ENCODE results near the gene GLIPR2.
A peak's percentile ranks its signal among the peaks of the same experiment; 100 is the strongest.

Gene GLIPR2

GRCh38 chr9:36148311-36149051 is 11.9 kb downstream of the GLIPR2 start:
- peak overlapping the region; percentile 97 for H3K27ac ChIP-seq (ENCODE audit: low read length, poor library complexity, severe bottlenecking)
- H2BK12ac ChIP-seq (ENCODE audit: low read length in 2 of 2) = peak overlapping the region; percentile 71 to 89
- H3K4ac ChIP-seq (ENCODE audit: low read depth in 1 of 2, low read length in 2 of 2) = peak overlapping the region in 1 of 2 experiments; percentile 51
- H2BK5ac ChIP-seq (ENCODE audit: low read depth, low read length, poor library complexity, severe bottlenecking) = peak overlapping the region; percentile 66
- H3K23ac ChIP-seq (ENCODE audit: low read length in 2 of 2) = no peak overlapping the region
- H3K36me3 ChIP-seq (ENCODE audit: control insufficient read depth in 1 of 2, insufficient read depth in 2 of 2, low read depth in 1 of 2, low read length in 2 of 2) = peaks cover 20 to 36% of the 10 kb centered on the region in 2 experiments
- H3K9ac ChIP-seq (ENCODE audit: low read length) = peak overlapping the region; percentile 37
- H4K91ac ChIP-seq (ENCODE audit: low read length) = peak overlapping the region; percentile 84
- peak; percentile 99 for DNase-seq
- no peak overlapping the region for H2AFZ ChIP-seq (ENCODE audit: low read depth, low read length)
- H3K79me1 ChIP-seq (replicated peaks; ENCODE audit: low read length, poor library complexity, severe bottlenecking) = peaks cover 10% of the 10 kb centered on the region
- peak overlapping the region; percentile 70 to 79 for H3K18ac ChIP-seq (ENCODE audit: low read depth in 1 of 2, low read length in 2 of 2)
- WGBS = 48% methylated on average over 12 of the region's 14 CpGs
- peak overlapping the region; percentile 57 for H3K4me2 ChIP-seq (ENCODE audit: low read length, poor library complexity, severe bottlenecking)
- no peak overlapping the region for H2BK120ac ChIP-seq (ENCODE audit: low read depth, low read length)
- H3K9me3 ChIP-seq (ENCODE audit: control insufficient read depth, low read length) = peaks cover 6% of the 10 kb centered on the region
- peak overlapping the region in 1 of 2 experiments; percentile 20 for H3K4me3 ChIP-seq (ENCODE audit: insufficient read depth in 1 of 2, low read depth in 1 of 2, low read length in 2 of 2)
- H3K4me1 ChIP-seq (ENCODE audit: control insufficient read depth, insufficient read depth, low read depth, low read length) = peaks cover 31% of the 10 kb centered on the region
- H2BK15ac ChIP-seq (ENCODE audit: low read depth, poor library complexity, severe bottlenecking) = peak overlapping the region; percentile 80
- H3K14ac ChIP-seq (ENCODE audit: low read length in 2 of 2) = peak overlapping the region in 1 of 2 experiments; percentile 35
- no peaks in the 10 kb centered on the region for H3K27me3 ChIP-seq (ENCODE audit: control insufficient read depth in 1 of 2, insufficient read depth in 1 of 2, low read length in 2 of 2)
- H2AK5ac ChIP-seq (ENCODE audit: low read length, severe bottlenecking) = peak overlapping the region; percentile 72
- H4K8ac ChIP-seq (ENCODE audit: low read length) = no peak overlapping the region

GRCh38 chr9:36149197-36149596 is 12.7 kb downstream of the GLIPR2 start:
- Histone ChIP-seq H4K8ac (ENCODE audit: low read length) (peak overlapping the region; percentile 59), H3K18ac (ENCODE audit: low read depth in 1 of 2, low read length in 2 of 2) (peak overlapping the region; percentile 77 to 89), H2AFZ (ENCODE audit: low read depth, low read length) (no peak overlapping the region), H3K9me3 (ENCODE audit: control insufficient read depth, low read length) (peaks cover 6% of the 10 kb centered on the region), H2BK15ac (ENCODE audit: low read depth, poor library complexity, severe bottlenecking) (peak overlapping the region; percentile 82), H3K23ac (ENCODE audit: low read length in 2 of 2) (no peak overlapping the region), H3K14ac (ENCODE audit: low read length in 2 of 2) (peak overlapping the region in 1 of 2 experiments; percentile 62), H3K4me1 (ENCODE audit: control insufficient read depth, insufficient read depth, low read depth, low read length) (peaks cover 33% of the 10 kb centered on the region), H3K9ac (ENCODE audit: low read length) (peak overlapping the region; percentile 37), H2BK120ac (ENCODE audit: low read depth, low read length) (peak overlapping the region; percentile 91), H4K91ac (ENCODE audit: low read length) (peak overlapping the region; percentile 85), H3K36me3 (ENCODE audit: control insufficient read depth in 1 of 2, insufficient read depth in 2 of 2, low read depth in 1 of 2, low read length in 2 of 2) (peaks cover 20 to 36% of the 10 kb centered on the region in 2 experiments), H2AK5ac (ENCODE audit: low read length, severe bottlenecking) (peak overlapping the region; percentile 40), H2BK12ac (ENCODE audit: low read length in 2 of 2) (peak overlapping the region; percentile 32 to 94), H3K27me3 (ENCODE audit: control insufficient read depth in 1 of 2, insufficient read depth in 1 of 2, low read length in 2 of 2) (no peaks in the 10 kb centered on the region), H3K27ac (ENCODE audit: low read length, poor library complexity, severe bottlenecking) (peak overlapping the region; percentile 97), H2BK5ac (ENCODE audit: low read depth, low read length, poor library complexity, severe bottlenecking) (peak overlapping the region; percentile 80), H3K4ac (ENCODE audit: low read depth in 1 of 2, low read length in 2 of 2) (peak overlapping the region; percentile 7 to 12), H3K4me2 (ENCODE audit: low read length, poor library complexity, severe bottlenecking) (peak overlapping the region; percentile 57), H3K79me1 (replicated peaks; ENCODE audit: low read length, poor library complexity, severe bottlenecking) (peaks cover 9% of the 10 kb centered on the region), H3K4me3 (ENCODE audit: insufficient read depth in 1 of 2, low read depth in 1 of 2, low read length in 2 of 2) (peak overlapping the region in 1 of 2 experiments; percentile 7)
- peak; percentile 92 for DNase-seq
- WGBS = 67% methylated on average over 4 of the region's 4 CpGs

GRCh38 chr9:36150574-36151315 is 14.2 kb downstream of the GLIPR2 start:
- Histone ChIP-seq H3K27ac (ENCODE audit: low read length, poor library complexity, severe bottlenecking) (no peak overlapping the region), H2AK5ac (ENCODE audit: low read length, severe bottlenecking) (peak overlapping the region; percentile 66), H2AFZ (ENCODE audit: low read depth, low read length) (no peak overlapping the region), H3K4me1 (ENCODE audit: control insufficient read depth, insufficient read depth, low read depth, low read length) (peaks cover 36% of the 10 kb centered on the region), H3K9me3 (ENCODE audit: control insufficient read depth, low read length) (peaks cover 3% of the 10 kb centered on the region), H3K23ac (ENCODE audit: low read length in 2 of 2) (no peak overlapping the region), H3K4ac (ENCODE audit: low read depth in 1 of 2, low read length in 2 of 2) (peak overlapping the region; percentile 71 to 84), H3K4me3 (ENCODE audit: insufficient read depth in 1 of 2, low read depth in 1 of 2, low read length in 2 of 2) (no peak overlapping the region), H3K79me1 (replicated peaks; ENCODE audit: low read length, poor library complexity, severe bottlenecking) (peaks cover 2% of the 10 kb centered on the region), H2BK12ac (ENCODE audit: low read length in 2 of 2) (peak overlapping the region; percentile 65 to 85), H3K14ac (ENCODE audit: low read length in 2 of 2) (no peak overlapping the region), H2BK5ac (ENCODE audit: low read depth, low read length, poor library complexity, severe bottlenecking) (no peak overlapping the region), H3K18ac (ENCODE audit: low read depth in 1 of 2, low read length in 2 of 2) (peak overlapping the region; percentile 45 to 86), H3K27me3 (ENCODE audit: control insufficient read depth in 1 of 2, insufficient read depth in 1 of 2, low read length in 2 of 2) (no peaks in the 10 kb centered on the region), H3K4me2 (ENCODE audit: low read length, poor library complexity, severe bottlenecking) (no peak overlapping the region), H2BK120ac (ENCODE audit: low read depth, low read length) (peak overlapping the region; percentile 75), H4K8ac (ENCODE audit: low read length) (peak overlapping the region; percentile 82), H3K36me3 (ENCODE audit: control insufficient read depth in 1 of 2, insufficient read depth in 2 of 2, low read depth in 1 of 2, low read length in 2 of 2) (peaks cover 11 to 26% of the 10 kb centered on the region in 2 experiments), H3K9ac (ENCODE audit: low read length) (peak overlapping the region; percentile 18), H2BK15ac (ENCODE audit: low read depth, poor library complexity, severe bottlenecking) (no peak overlapping the region), H4K91ac (ENCODE audit: low read length) (peak overlapping the region; percentile 79)
- peak; percentile 87 for DNase-seq
- WGBS = 85% methylated on average over 4 of the region's 4 CpGs
